ENCODE measurements around the gene RPRD1B.

RPRD1B gene

GRCh38 chr20:38012332-38012731, 21.2 kb upstream of the RPRD1B start:
- Histone ChIP-seq H3K9ac (ENCODE audit: low read depth, low read length) (no peak overlapping the region), H3K36me3 (ENCODE audit: insufficient read depth, low read length) (peaks cover 15% of the 10 kb centered on the region), H3K9me3 (ENCODE audit: control insufficient read depth, insufficient read depth, low read length) (peaks cover under 1% of the 10 kb centered on the region; the same call in 1 of the 2 replicates), H3K4me1 (ENCODE audit: insufficient read depth, low read length) (no peaks in the 10 kb centered on the region)

GRCh38 chr20:38013887-38014286, 19.7 kb upstream of the RPRD1B start:
- Histone ChIP-seq H3K4me1 (ENCODE audit: insufficient read depth, low read length) (no peaks in the 10 kb centered on the region), H3K9me3 (ENCODE audit: control insufficient read depth, insufficient read depth, low read length) (peaks cover 8% of the 10 kb centered on the region), H3K36me3 (ENCODE audit: insufficient read depth, low read length) (peaks cover 19% of the 10 kb centered on the region), H3K9ac (ENCODE audit: low read depth, low read length) (no peak overlapping the region)

- Histone ChIP-seq H3K36me3 (ENCODE audit: insufficient read depth, low read length) (peaks cover 16% of the 10 kb centered on the region), H3K9ac (ENCODE audit: low read depth, low read length) (no peak overlapping the region), H3K4me1 (ENCODE audit: insufficient read depth, low read length) (no peaks in the 10 kb centered on the region), H3K9me3 (ENCODE audit: control insufficient read depth, insufficient read depth, low read length) (peaks cover 8% of the 10 kb centered on the region)
Measured at GRCh38 chr20:38017959-38018358, 15.6 kb upstream of the RPRD1B start.

GRCh38 chr20:38018385-38018784, 15.2 kb upstream of the RPRD1B start:
- Histone ChIP-seq H3K9ac (ENCODE audit: low read depth, low read length) (no peak overlapping the region), H3K9me3 (ENCODE audit: control insufficient read depth, insufficient read depth, low read length) (peaks cover 8% of the 10 kb centered on the region), H3K36me3 (ENCODE audit: insufficient read depth, low read length) (peaks cover 16% of the 10 kb centered on the region), H3K4me1 (ENCODE audit: insufficient read depth, low read length) (no peaks in the 10 kb centered on the region)

GRCh38 chr20:38021087-38021772, 12.3 kb upstream of the RPRD1B start:
- peaks cover 10% of the 10 kb centered on the region for H3K36me3 ChIP-seq (ENCODE audit: insufficient read depth, low read length)

GRCh38 chr20:38023181-38024001, 10.2 kb upstream of the RPRD1B start:
- Histone ChIP-seq H3K36me3 (ENCODE audit: insufficient read depth, low read length) (no peaks in the 10 kb centered on the region; the same call in 1 of the 2 replicates), H3K9me3 (ENCODE audit: control insufficient read depth, insufficient read depth, low read length) (peaks cover 2% of the 10 kb centered on the region), H3K4me1 (ENCODE audit: insufficient read depth, low read length) (no peaks in the 10 kb centered on the region), H3K9ac (ENCODE audit: low read depth, low read length) (no peak overlapping the region)

More at GRCh38 chr20:38021087-38021772, 12.3 kb upstream of the RPRD1B start:
- Histone ChIP-seq H3K9me3 (ENCODE audit: control insufficient read depth, insufficient read depth, low read length) (peaks cover 8% of the 10 kb centered on the region), H3K4me1 (ENCODE audit: insufficient read depth, low read length) (no peaks in the 10 kb centered on the region), H3K9ac (ENCODE audit: low read depth, low read length) (no peak overlapping the region)

GRCh38 chr20:38024496-38024895, 9.1 kb upstream of the RPRD1B start:
- Histone ChIP-seq H3K9ac (ENCODE audit: low read depth, low read length) (no peak overlapping the region), H3K9me3 (ENCODE audit: control insufficient read depth, insufficient read depth, low read length) (no peaks in the 10 kb centered on the region), H3K36me3 (ENCODE audit: insufficient read depth, low read length) (no peaks in the 10 kb centered on the region), H3K4me1 (ENCODE audit: insufficient read depth, low read length) (no peaks in the 10 kb centered on the region; the same call in 1 of the 2 replicates)

GRCh38 chr20:38029453-38029852, 4.1 kb upstream of the RPRD1B start:
- H3K9ac ChIP-seq (ENCODE audit: low read depth, low read length): no peak overlapping the region
- H3K9me3 ChIP-seq (ENCODE audit: control insufficient read depth, insufficient read depth, low read length): no peaks in the 10 kb centered on the region
- H3K4me1 ChIP-seq (ENCODE audit: insufficient read depth, low read length): peaks cover 6% of the 10 kb centered on the region
- H3K36me3 ChIP-seq (ENCODE audit: insufficient read depth, low read length): peaks cover 2% of the 10 kb centered on the region; the same call in 1 of the 2 replicates

GRCh38 chr20:38031957-38032356, 1.6 kb upstream of the RPRD1B start:
- H3K4me1 ChIP-seq (ENCODE audit: insufficient read depth, low read length): peaks cover 13% of the 10 kb centered on the region
- no peaks in the 10 kb centered on the region for H3K9me3 ChIP-seq (ENCODE audit: control insufficient read depth, insufficient read depth, low read length)
- peaks cover 8% of the 10 kb centered on the region for H3K36me3 ChIP-seq (ENCODE audit: insufficient read depth, low read length)
- H3K9ac ChIP-seq (ENCODE audit: low read depth, low read length): no peak overlapping the region; the same call in 1 of the 2 replicates

- H3K4me1 ChIP-seq (ENCODE audit: insufficient read depth, low read length): peaks cover 13% of the 10 kb centered on the region
- H3K36me3 ChIP-seq (ENCODE audit: insufficient read depth, low read length): peaks cover 12% of the 10 kb centered on the region
- H3K9ac ChIP-seq (ENCODE audit: low read depth, low read length): peak overlapping the region; percentile 74
- no peaks in the 10 kb centered on the region for H3K9me3 ChIP-seq (ENCODE audit: control insufficient read depth, insufficient read depth, low read length)
Measured at GRCh38 chr20:38032585-38033329, 789 bp upstream of the RPRD1B start.

GRCh38 chr20:38034108-38034649, 633 bp downstream of the RPRD1B start:
- Histone ChIP-seq H3K4me1 (ENCODE audit: insufficient read depth, low read length) (peaks cover 13% of the 10 kb centered on the region; the same call in 1 of the 2 replicates), H3K36me3 (ENCODE audit: insufficient read depth, low read length) (peaks cover 12% of the 10 kb centered on the region), H3K9ac (ENCODE audit: low read depth, low read length) (peak overlapping the region; percentile 74)

GRCh38 chr20:38034961-38035360, 1.4 kb downstream of the RPRD1B start:
- peaks cover 12% of the 10 kb centered on the region for H3K36me3 ChIP-seq (ENCODE audit: insufficient read depth, low read length)
- H3K9me3 ChIP-seq (ENCODE audit: control insufficient read depth, insufficient read depth, low read length): no peaks in the 10 kb centered on the region
- peak overlapping the region; percentile 74; the same call in 1 of the 2 replicates for H3K9ac ChIP-seq (ENCODE audit: low read depth, low read length)
- peaks cover 13% of the 10 kb centered on the region; the same call in 1 of the 2 replicates for H3K4me1 ChIP-seq (ENCODE audit: insufficient read depth, low read length)

More at GRCh38 chr20:38034108-38034649, 633 bp downstream of the RPRD1B start:
- no peaks in the 10 kb centered on the region for H3K9me3 ChIP-seq (ENCODE audit: control insufficient read depth, insufficient read depth, low read length)

GRCh38 chr20:38036366-38036765, 2.8 kb downstream of the RPRD1B start:
- Histone ChIP-seq H3K9ac (ENCODE audit: low read depth, low read length) (no peak overlapping the region), H3K4me1 (ENCODE audit: insufficient read depth, low read length) (peaks cover 13% of the 10 kb centered on the region; the same call in 1 of the 2 replicates), H3K36me3 (ENCODE audit: insufficient read depth, low read length) (peaks cover 10% of the 10 kb centered on the region), H3K9me3 (ENCODE audit: control insufficient read depth, insufficient read depth, low read length) (no peaks in the 10 kb centered on the region)

GRCh38 chr20:38040276-38040675, 6.7 kb downstream of the RPRD1B start:
- Histone ChIP-seq H3K9me3 (ENCODE audit: control insufficient read depth, insufficient read depth, low read length) (no peaks in the 10 kb centered on the region), H3K4me1 (ENCODE audit: insufficient read depth, low read length) (0 out of 2 replicates have a peak, but pooled peaks cover 1% of the 10 kb centered on the region), H3K9ac (ENCODE audit: low read depth, low read length) (no peak overlapping the region), H3K36me3 (ENCODE audit: insufficient read depth, low read length) (peaks cover 19% of the 10 kb centered on the region)

All from ES-I3 (cell line).